H54 (cell line): ENCODE measurements around the gene IGLON5.
A peak's percentile ranks its signal among the peaks of the same experiment; 100 is the strongest.

Experiments used
- DNase-seq: peaks from one replicate; pipeline ENCODE4 v3.0.0; 2011; ENCODE audit warnings: low spot score, mixed read lengths; ENCODE audit not compliant: insufficient read length
- FAIRE-seq: peaks from 3 replicates; lab custom pipeline; 2011; peaks lifted over from hg19 to GRCh38; lab: Jason Lieb, UNC
- POLR2A ChIP-seq: IDR thresholded peaks from 2 replicates; pipeline ENCODE4 v1.6.1; 2011; ENCODE audit warnings: low read depth, mild to moderate bottlenecking, low read length

IGLON5 gene

GRCh38 chr19:51295382-51296126 lies 15.9 kb upstream of the IGLON5 start:
- no peak for TF ChIP-seq POLR2A
- FAIRE-seq: no peak
- no peak for DNase-seq

DNA sequence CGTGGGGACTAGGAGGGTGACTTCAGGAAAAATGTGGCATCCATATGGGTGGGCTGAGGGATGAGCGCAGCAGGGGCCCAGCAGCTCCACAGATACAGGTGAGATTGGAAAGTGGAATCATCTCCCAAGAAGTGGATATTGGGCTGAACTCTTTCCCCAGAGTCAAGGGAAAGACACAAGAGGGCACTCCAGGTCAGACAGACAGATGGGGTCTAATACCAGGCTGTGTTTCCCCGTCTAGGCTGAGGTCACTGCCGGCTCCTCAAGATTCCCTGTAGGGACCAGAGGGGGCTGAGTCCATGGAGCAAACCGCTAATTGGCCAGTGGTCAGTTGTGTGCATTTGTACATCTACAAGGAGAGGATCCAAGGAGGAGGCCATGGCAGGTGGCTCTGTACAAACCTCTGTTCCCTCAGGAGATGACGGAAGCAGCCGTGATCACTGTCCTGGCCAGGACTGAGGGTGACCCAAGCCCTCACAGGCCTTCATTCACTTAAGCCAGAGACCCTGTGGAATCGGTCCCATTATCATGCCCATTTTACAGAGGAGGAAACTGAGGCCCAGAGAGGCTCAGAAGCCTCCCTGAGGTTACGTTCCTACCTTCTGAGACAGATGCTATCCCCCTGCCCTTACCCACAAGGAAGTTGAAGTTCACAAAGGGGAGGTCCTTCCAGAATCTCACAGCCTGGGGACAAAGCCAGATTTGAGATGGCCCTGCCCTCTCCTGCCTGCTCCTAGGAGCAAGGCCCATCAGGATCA lies 14.9 kb upstream of the IGLON5 start:
- TF ChIP-seq POLR2A: no peak
- FAIRE-seq: no peak
- DNase-seq: no peak

GRCh38 chr19:51297406-51297805 lies 14.0 kb upstream of the IGLON5 start:
- no peak for FAIRE-seq
- no peak for DNase-seq
- no peak for TF ChIP-seq POLR2A

- FAIRE-seq (no peak), DNase-seq (no peak)
- TF ChIP-seq POLR2A: no peak
Measured at GRCh38 chr19:51301266-51301665, 10.2 kb upstream of the IGLON5 start.

- FAIRE-seq (no peak), DNase-seq (no peak)
- TF ChIP-seq POLR2A: no peak
Measured at GRCh38 chr19:51305479-51305878, 6.0 kb upstream of the IGLON5 start.

GRCh38 chr19:51316688-51317087 lies 5.2 kb downstream of the IGLON5 start:
- FAIRE-seq: no peak
- no peak for TF ChIP-seq POLR2A
- DNase-seq: no peak

- peak; percentile 45 for DNase-seq
- no peak for TF ChIP-seq POLR2A
Measured at GRCh38 chr19:51317376-51317775, 5.9 kb downstream of the IGLON5 start.

DNA sequence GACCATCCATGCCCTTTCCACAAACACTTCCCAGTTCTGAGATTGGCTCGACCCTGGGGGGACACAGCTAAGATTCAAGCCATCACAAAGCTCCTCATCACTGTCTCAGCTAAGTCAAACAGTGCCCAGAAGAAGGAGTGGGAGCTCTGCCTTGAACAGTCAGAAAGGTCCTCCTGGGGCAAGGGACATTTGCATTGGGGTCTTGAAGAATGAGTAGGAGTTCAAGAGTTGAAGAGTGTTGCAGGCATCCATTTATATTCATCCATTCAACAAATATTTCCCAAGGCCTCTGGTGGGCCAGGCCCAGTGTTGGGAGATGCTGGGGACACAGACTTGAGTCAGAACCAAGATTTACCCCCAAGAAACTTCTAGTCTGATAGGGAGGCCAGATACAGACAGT lies 6.5 kb downstream of the IGLON5 start:
- FAIRE-seq (no peak), DNase-seq (no peak)
- no peak for TF ChIP-seq POLR2A

More at GRCh38 chr19:51317376-51317775, 5.9 kb downstream of the IGLON5 start:
- no peak for FAIRE-seq

DNA sequence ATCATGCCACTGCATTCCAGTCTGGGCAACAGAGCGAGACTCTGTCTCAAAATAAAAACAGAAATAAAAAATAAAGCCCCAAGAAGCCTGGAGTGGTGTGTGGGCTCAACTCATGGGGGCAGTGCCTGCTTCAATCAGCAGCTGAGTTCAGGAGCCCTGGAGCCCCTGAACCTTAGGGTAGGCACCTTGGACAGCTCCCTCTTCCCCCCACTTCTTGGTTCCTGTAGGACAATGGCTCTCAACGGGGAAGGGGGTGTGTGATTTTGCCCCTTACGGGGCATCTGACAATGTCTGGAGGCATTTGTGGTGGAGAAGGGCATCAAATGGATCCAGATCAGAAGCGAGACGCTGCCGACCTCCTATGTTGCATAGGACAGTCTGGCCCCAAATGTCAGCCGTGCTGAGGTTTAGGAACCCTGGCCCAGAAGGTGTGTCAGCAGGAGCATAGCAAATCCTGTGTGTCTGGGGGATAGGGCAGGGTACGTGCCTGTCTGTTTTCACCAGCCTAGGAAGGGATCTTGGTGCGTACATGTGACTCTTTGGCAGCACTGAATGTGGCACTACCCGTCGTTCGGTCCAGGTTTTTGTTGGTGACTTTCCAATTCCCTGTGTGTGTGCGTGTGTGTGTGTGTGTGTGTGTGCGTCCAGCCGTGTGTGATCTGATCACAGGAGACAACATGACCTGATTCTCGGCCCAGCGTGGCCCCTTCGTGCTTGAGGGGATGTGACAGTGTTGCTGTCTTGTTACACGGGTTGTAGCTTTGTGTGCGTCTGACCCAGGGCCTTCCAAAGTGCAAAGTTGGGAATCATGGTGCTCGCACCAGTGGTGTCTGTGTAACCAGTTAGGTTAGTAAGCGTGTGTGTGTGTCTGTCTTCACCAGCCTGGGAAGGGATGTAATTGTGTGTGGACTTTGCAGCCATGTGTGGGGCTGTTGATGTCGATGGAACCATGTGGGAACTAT lies 7.5 kb downstream of the IGLON5 start:
- no peak for TF ChIP-seq POLR2A
- no peak for FAIRE-seq
- DNase-seq: no peak

DNA sequence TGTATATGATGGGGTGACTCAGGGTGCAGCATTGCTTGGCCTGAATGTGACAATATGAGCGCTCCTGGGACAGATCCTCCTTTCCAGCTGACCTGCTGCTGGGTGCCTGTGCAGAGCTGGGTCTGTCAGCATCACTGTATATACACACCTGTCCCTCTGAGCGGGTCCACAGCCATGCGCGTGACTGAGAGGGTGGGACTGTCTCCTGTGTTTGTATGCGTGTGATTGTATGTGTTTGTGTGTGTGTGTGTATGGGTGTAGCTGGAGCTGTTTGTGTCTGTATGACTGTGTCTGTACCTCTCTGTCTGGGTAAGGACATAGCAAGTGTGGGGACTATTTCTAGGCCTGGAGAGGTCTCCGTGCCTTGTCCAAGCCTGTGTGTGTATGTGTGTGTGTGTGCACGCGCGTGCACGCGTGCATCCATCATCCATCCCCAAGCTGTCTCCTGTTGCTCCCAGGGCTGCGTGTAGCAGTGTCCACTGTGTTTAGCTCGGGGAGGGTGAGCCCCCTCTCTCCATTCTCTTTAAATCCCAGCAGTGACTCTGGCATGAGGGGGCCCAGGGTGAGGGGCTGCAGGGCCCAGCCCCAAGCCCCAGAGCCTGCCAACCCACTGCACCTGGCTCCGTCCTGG lies 8.3 kb downstream of the IGLON5 start:
- no peak for FAIRE-seq
- DNase-seq: no peak
- no peak for TF ChIP-seq POLR2A

DNA sequence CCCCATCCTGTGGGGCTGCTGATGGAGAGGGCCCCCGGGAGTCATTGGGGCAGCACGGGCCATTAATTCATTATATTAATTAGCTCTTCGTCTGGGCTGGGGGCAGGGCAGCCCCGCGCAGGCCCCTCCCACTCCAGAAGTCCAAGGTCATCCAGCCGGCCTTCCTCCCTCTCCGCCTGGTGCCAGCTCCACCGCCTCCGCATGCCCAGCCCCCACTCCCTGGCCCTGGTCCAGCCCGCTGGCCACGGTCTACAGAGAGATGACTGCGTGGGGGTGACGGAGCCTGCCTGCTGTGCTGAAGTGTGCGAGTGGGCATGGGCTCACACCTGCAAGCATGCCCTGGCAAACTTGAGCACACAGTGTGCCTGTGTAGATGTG lies 8.8 kb downstream of the IGLON5 start:
- FAIRE-seq (no peak), DNase-seq (no peak)
- no peak for TF ChIP-seq POLR2A

- DNase-seq: no peak
- FAIRE-seq: no peak
- no peak for TF ChIP-seq POLR2A
Measured at GRCh38 chr19:51321799-51322198, 10.4 kb downstream of the IGLON5 start.

DNA sequence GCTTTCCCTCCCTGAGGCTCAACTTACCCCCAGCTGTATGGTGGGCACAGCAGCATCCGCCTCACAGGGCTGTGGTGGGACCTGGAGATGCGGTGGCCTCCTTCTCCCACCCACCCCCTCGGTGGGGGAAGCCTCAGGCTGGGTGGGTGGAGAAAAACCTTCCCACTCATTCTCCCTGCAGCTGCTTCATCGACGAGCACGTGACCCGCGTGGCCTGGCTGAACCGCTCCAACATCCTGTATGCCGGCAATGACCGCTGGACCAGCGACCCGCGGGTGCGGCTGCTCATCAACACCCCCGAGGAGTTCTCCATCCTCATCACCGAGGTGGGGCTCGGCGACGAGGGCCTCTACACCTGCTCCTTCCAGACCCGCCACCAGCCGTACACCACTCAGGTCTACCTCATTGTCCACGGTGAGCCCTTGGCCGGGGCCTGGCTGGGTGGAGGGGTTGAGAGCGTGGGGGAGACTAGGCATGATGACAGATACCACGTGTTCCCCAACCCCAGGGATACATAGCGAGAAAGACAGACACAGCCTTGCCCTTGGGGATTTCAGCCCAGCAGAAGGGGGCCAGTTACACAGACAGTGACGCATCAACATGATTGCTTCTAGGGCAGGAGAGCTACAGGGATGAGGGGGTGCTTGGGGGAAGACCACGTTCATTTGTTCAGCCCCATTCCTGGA lies 12.2 kb downstream of the IGLON5 start:
- no peak for TF ChIP-seq POLR2A
- no peak for DNase-seq
- no peak for FAIRE-seq
